Measurements from ENCODE around the gene NSFL1C.
"Not testable (repeated sequence)": the region's sequence is repeated elsewhere in the genome, so short reads cannot be mapped to it uniquely, and the experiment has no call there.

NSFL1C gene

DNA sequence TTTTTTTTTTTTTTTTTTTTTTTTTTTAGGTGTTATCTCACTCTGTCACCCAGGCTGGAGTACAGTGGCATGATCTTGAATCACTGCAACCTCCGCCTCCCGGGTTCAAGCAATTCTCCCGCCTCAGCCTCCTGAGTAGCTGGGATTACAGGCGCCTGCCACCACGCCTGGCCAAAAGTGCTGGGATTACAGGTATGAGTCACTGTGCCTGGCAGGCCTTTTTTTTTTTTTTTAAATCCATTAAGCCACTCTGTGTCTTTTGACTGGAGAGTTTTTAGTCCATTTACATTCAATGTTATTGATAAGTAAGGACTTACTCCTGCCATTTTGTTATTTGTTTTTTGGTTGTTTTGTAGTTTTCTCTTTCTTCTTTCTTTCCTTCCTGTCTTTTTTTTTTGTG, 30.7 kb upstream of the NSFL1C start:
- H3K27me3 ChIP-seq (ENCODE audit: control insufficient read depth in 1 of 2, insufficient read depth in 2 of 2, low read length in 2 of 2); H3K27ac ChIP-seq (ENCODE audit: low read length); H3K9ac ChIP-seq (ENCODE audit: low read length in 2 of 2); H3K9me3 ChIP-seq (ENCODE audit: control insufficient read depth in 2 of 2, low read length in 2 of 2); H3K4me3 ChIP-seq (ENCODE audit: low read length in 2 of 2); H3K36me3 ChIP-seq (ENCODE audit: control insufficient read depth in 2 of 2, insufficient read depth in 2 of 2, low read length in 2 of 2); H3K4me1 ChIP-seq (ENCODE audit: control insufficient read depth, insufficient read depth, low read length): not testable (repeated sequence)

- H3K4me3 ChIP-seq (ENCODE audit: low read length in 2 of 2): no peak overlapping the region
- no peaks in the 10 kb centered on the region for H3K36me3 ChIP-seq (ENCODE audit: control insufficient read depth in 2 of 2, insufficient read depth in 2 of 2, low read length in 2 of 2)
- no peaks in the 10 kb centered on the region for H3K9me3 ChIP-seq (ENCODE audit: control insufficient read depth in 2 of 2, low read length in 2 of 2)
- no peak overlapping the region for H3K9ac ChIP-seq (ENCODE audit: low read length in 2 of 2)
- H3K27me3 ChIP-seq (ENCODE audit: control insufficient read depth in 1 of 2, insufficient read depth in 2 of 2, low read length in 2 of 2): no peaks in the 10 kb centered on the region
- no peak overlapping the region for H3K27ac ChIP-seq (ENCODE audit: low read length)
- no peaks in the 10 kb centered on the region for H3K4me1 ChIP-seq (ENCODE audit: control insufficient read depth, insufficient read depth, low read length)
These were observed 30.3 kb upstream of the NSFL1C start for GRCh38 chr20:1496930-1497329.

GRCh38 chr20:1494436-1494835, 27.8 kb upstream of the NSFL1C start:
- no peak overlapping the region for H3K27ac ChIP-seq (ENCODE audit: low read length)

GRCh38 chr20:1493536-1493935, 26.9 kb upstream of the NSFL1C start:
- Histone ChIP-seq H3K4me3 (ENCODE audit: low read length in 2 of 2) (no peak overlapping the region), H3K4me1 (ENCODE audit: control insufficient read depth, insufficient read depth, low read length) (no peaks in the 10 kb centered on the region), H3K27me3 (ENCODE audit: control insufficient read depth in 1 of 2, insufficient read depth in 2 of 2, low read length in 2 of 2) (peaks cover 0 to 2% of the 10 kb centered on the region in 2 donors), H3K36me3 (ENCODE audit: control insufficient read depth in 2 of 2, insufficient read depth in 2 of 2, low read length in 2 of 2) (no peaks in the 10 kb centered on the region), H3K27ac (ENCODE audit: low read length) (no peak overlapping the region), H3K9ac (ENCODE audit: low read length in 2 of 2) (no peak overlapping the region), H3K9me3 (ENCODE audit: control insufficient read depth in 2 of 2, low read length in 2 of 2) (no peaks in the 10 kb centered on the region)

More at GRCh38 chr20:1494436-1494835, 27.8 kb upstream of the NSFL1C start:
- Histone ChIP-seq H3K4me3 (ENCODE audit: low read length in 2 of 2) (no peak overlapping the region), H3K9me3 (ENCODE audit: control insufficient read depth in 2 of 2, low read length in 2 of 2) (no peaks in the 10 kb centered on the region), H3K27me3 (ENCODE audit: control insufficient read depth in 1 of 2, insufficient read depth in 2 of 2, low read length in 2 of 2) (peaks cover 0 to 2% of the 10 kb centered on the region in 2 donors), H3K4me1 (ENCODE audit: control insufficient read depth, insufficient read depth, low read length) (no peaks in the 10 kb centered on the region), H3K9ac (ENCODE audit: low read length in 2 of 2) (no peak overlapping the region), H3K36me3 (ENCODE audit: control insufficient read depth in 2 of 2, insufficient read depth in 2 of 2, low read length in 2 of 2) (no peaks in the 10 kb centered on the region)

- no peaks in the 10 kb centered on the region for H3K36me3 ChIP-seq (ENCODE audit: control insufficient read depth in 2 of 2, insufficient read depth in 2 of 2, low read length in 2 of 2)
- no peak overlapping the region for H3K4me3 ChIP-seq (ENCODE audit: low read length in 2 of 2)
- H3K27me3 ChIP-seq (ENCODE audit: control insufficient read depth in 1 of 2, insufficient read depth in 2 of 2, low read length in 2 of 2): peaks cover 0 to 2% of the 10 kb centered on the region in 2 donors
- H3K4me1 ChIP-seq (ENCODE audit: control insufficient read depth, insufficient read depth, low read length): no peaks in the 10 kb centered on the region
- H3K27ac ChIP-seq (ENCODE audit: low read length): no peak overlapping the region
- no peak overlapping the region for H3K9ac ChIP-seq (ENCODE audit: low read length in 2 of 2)
- H3K9me3 ChIP-seq (ENCODE audit: control insufficient read depth in 2 of 2, low read length in 2 of 2): no peaks in the 10 kb centered on the region
These were observed 25.4 kb upstream of the NSFL1C start for GRCh38 chr20:1491860-1492642.

GRCh38 chr20:1491281-1491840, 24.7 kb upstream of the NSFL1C start, which contains the start of gene SIRPB2:
SIRPB2 (minus strand) TSS chr20:1491420; CDS start chr20:1491359, 61 bp downstream.
- Histone ChIP-seq H3K27me3 (ENCODE audit: control insufficient read depth in 1 of 2, insufficient read depth in 2 of 2, low read length in 2 of 2) (peaks cover 0 to 2% of the 10 kb centered on the region in 2 donors), H3K9ac (ENCODE audit: low read length in 2 of 2) (no peak within 1 kb of the TSS), H3K9me3 (ENCODE audit: control insufficient read depth in 2 of 2, low read length in 2 of 2) (no peaks in the 10 kb centered on the region), H3K36me3 (ENCODE audit: control insufficient read depth in 2 of 2, insufficient read depth in 2 of 2, low read length in 2 of 2) (no peaks in the 10 kb centered on the region), H3K27ac (ENCODE audit: low read length) (no peak within 1 kb of the TSS), H3K4me3 (ENCODE audit: low read length in 2 of 2) (no peak within 1 kb of the TSS), H3K4me1 (ENCODE audit: control insufficient read depth, insufficient read depth, low read length) (no peaks in the 10 kb centered on the region)

DNA sequence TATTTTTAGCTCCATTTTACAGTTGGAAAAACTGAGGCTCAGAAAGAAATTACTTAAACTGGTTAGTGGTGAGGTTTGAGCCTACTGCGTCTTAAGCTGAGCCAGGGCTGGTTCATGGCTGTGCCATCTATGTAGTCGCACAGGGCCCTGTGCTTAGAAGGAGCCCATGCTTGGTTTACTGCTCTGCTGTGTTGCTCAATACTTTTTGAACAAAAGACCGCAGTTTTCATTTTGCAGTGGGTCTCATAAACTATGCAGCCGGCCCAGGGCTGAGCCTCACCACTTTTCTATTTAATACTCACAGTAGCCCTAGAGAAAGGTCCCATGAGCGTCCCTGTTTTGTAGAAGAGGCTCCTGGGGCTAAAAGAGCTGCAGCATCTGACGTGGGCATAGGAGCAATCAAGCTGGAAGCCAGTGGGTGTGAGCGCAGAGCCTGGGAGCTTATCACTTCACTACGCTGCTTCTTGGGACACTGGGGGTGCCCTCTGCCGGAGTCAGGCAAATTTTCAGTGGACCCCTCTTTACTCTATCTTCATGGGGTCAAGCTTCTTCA, 24.1 kb upstream of the NSFL1C start:
- H3K9ac ChIP-seq (ENCODE audit: low read length in 2 of 2): no peak overlapping the region
- no peaks in the 10 kb centered on the region for H3K4me1 ChIP-seq (ENCODE audit: control insufficient read depth, insufficient read depth, low read length)
- H3K9me3 ChIP-seq (ENCODE audit: control insufficient read depth in 2 of 2, low read length in 2 of 2): no peaks in the 10 kb centered on the region
- H3K27me3 ChIP-seq (ENCODE audit: control insufficient read depth in 1 of 2, insufficient read depth in 2 of 2, low read length in 2 of 2): peaks cover 0 to 2% of the 10 kb centered on the region in 2 donors
- H3K36me3 ChIP-seq (ENCODE audit: control insufficient read depth in 2 of 2, insufficient read depth in 2 of 2, low read length in 2 of 2): no peaks in the 10 kb centered on the region
- H3K27ac ChIP-seq (ENCODE audit: low read length): no peak overlapping the region
- H3K4me3 ChIP-seq (ENCODE audit: low read length in 2 of 2): no peak overlapping the region

DNA sequence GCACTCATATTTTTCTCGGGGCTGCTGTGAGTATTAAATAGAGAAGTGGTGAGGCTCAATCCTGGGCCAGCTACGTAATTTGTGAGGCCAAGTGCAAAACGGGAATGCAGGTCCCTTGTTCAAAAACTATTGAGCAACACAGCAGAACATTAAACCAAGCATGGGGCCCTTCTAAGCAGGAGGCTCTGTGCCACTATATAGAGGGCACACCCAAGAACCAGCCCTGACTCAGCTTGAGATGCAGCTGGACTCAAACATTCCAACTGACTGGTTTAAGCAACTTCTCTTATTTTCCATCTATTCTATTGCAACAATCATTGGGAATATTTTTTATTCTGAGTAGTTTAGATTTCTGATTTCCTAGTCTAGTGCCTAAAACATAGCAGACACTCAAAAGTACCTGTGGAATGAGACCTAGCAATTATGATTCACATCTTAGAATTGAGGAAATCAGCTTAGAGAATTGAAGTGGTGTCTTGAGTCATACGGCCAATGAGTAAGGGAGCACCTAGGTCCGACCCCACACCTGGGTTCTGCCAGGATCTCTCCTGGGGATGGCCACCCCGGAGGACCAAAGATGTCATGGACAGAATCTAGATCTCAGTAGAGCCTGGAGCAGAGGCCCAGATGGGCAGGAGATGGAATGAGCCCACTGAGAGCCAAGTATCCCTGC, 23.3 kb upstream of the NSFL1C start:
- Histone ChIP-seq H3K36me3 (ENCODE audit: control insufficient read depth in 2 of 2, insufficient read depth in 2 of 2, low read length in 2 of 2) (no peaks in the 10 kb centered on the region), H3K27ac (ENCODE audit: low read length) (no peak overlapping the region), H3K4me3 (ENCODE audit: low read length in 2 of 2) (no peak overlapping the region), H3K4me1 (ENCODE audit: control insufficient read depth, insufficient read depth, low read length) (no peaks in the 10 kb centered on the region), H3K27me3 (ENCODE audit: control insufficient read depth in 1 of 2, insufficient read depth in 2 of 2, low read length in 2 of 2) (peaks cover 0 to 2% of the 10 kb centered on the region in 2 donors), H3K9me3 (ENCODE audit: control insufficient read depth in 2 of 2, low read length in 2 of 2) (no peaks in the 10 kb centered on the region), H3K9ac (ENCODE audit: low read length in 2 of 2) (no peak overlapping the region)

- H3K27me3 ChIP-seq (ENCODE audit: control insufficient read depth in 1 of 2, insufficient read depth in 2 of 2, low read length in 2 of 2): peaks cover 0 to 2% of the 10 kb centered on the region in 2 donors
- H3K9ac ChIP-seq (ENCODE audit: low read length in 2 of 2): no peak overlapping the region
- no peaks in the 10 kb centered on the region for H3K4me1 ChIP-seq (ENCODE audit: control insufficient read depth, insufficient read depth, low read length)
- H3K36me3 ChIP-seq (ENCODE audit: control insufficient read depth in 2 of 2, insufficient read depth in 2 of 2, low read length in 2 of 2): no peaks in the 10 kb centered on the region
- no peak overlapping the region for H3K27ac ChIP-seq (ENCODE audit: low read length)
- no peaks in the 10 kb centered on the region for H3K9me3 ChIP-seq (ENCODE audit: control insufficient read depth in 2 of 2, low read length in 2 of 2)
- H3K4me3 ChIP-seq (ENCODE audit: low read length in 2 of 2): no peak overlapping the region
These were observed 22.7 kb upstream of the NSFL1C start for GRCh38 chr20:1489325-1489724.

GRCh38 chr20:1486566-1486965, 19.9 kb upstream of the NSFL1C start:
- no peak overlapping the region for H3K9ac ChIP-seq (ENCODE audit: low read length in 2 of 2)
- no peak overlapping the region for H3K4me3 ChIP-seq (ENCODE audit: low read length in 2 of 2)
- no peaks in the 10 kb centered on the region for H3K4me1 ChIP-seq (ENCODE audit: control insufficient read depth, insufficient read depth, low read length)
- no peak overlapping the region for H3K27ac ChIP-seq (ENCODE audit: low read length)
- H3K27me3 ChIP-seq (ENCODE audit: control insufficient read depth in 1 of 2, insufficient read depth in 2 of 2, low read length in 2 of 2): peaks cover 0 to 2% of the 10 kb centered on the region in 2 donors
- H3K36me3 ChIP-seq (ENCODE audit: control insufficient read depth in 2 of 2, insufficient read depth in 2 of 2, low read length in 2 of 2): no peaks in the 10 kb centered on the region
- H3K9me3 ChIP-seq (ENCODE audit: control insufficient read depth in 2 of 2, low read length in 2 of 2): no peaks in the 10 kb centered on the region
